Testis (tissue), 3 donors: ENCODE measurements around the gene BMPR1B. TPM values are rescaled to one million over a fixed set of nuclear protein-coding genes. Genes with fewer than 3 reads are reported as not detected.

ENCODE experiments used
- DNase-seq: peaks from one replicate; pipeline ENCODE4 v3.0.0-alpha.2; 2019
- H3K27ac ChIP-seq, 2 donors: fragments of 200-600 bp; sonication (generic); one replicate each; pipeline ENCODE4 v1.5.1; 2019
- H3K27me3 ChIP-seq: fragments of 200-600 bp; sonication (generic); one replicate; pipeline ENCODE4 v1.5.1; 2019
- H3K36me3 ChIP-seq: fragments of 200-600 bp; sonication (generic); one replicate; pipeline ENCODE4 v1.5.1; 2017; ENCODE audit warnings: low read depth; ENCODE audit errors: missing control alignments
- H3K4me1 ChIP-seq: fragments of 200-600 bp; sonication (generic); one replicate; pipeline ENCODE4 v1.5.1; 2019
- H3K4me3 ChIP-seq, 2 donors: fragments of 200-600 bp; sonication (generic); one replicate each; pipeline ENCODE4 v1.5.1; 2017 to 2019
- H3K9me3 ChIP-seq: fragments of 200-600 bp; sonication (generic); one replicate; pipeline ENCODE4 v1.5.1; 2017
- POLR2A ChIP-seq: fragments of 450-650 bp; IDR thresholded peaks from one replicate; pipeline ENCODE4 v1.6.1; 2017; ENCODE audit warnings: antibody characterized with exemption, mild to moderate bottlenecking, moderate library complexity
- WGBS, 2 donors: methylation state at CpG; one replicate each; pipeline ENCODE4 v1.1.5; 2018; 5-methylcytosine and 5-hydroxymethylcytosine counted together
- intact Hi-C: fragments of 100-400 bp; cut with DNase I; formaldehyde crosslinking; loops from one replicate; pipeline ENCODE4 v1.15.1; 2023; ENCODE audit warnings: low total_unique reads
- polyA plus RNA-seq: library from polyadenylated mRNA; stranded (reverse); fragments of 350-450 nt; fragmentation: Illumina TruSeq; extraction: RNeasy Lipid Tissue Mini Kit (QIAGEN cat#74804); gene quantifications from one replicate; pipeline ENCODE4 v1.2.3, GENCODE V29; 2014; ENCODE audit warnings: low read depth, low replicate concordance; ENCODE audit not compliant: insufficient read depth
- total RNA-seq, 2 donors: library from RNA; depleted of rRNA; stranded (reverse); fragments of >200 nt; gene quantifications; one replicate each; pipeline ENCODE4 v1.2.3, GENCODE V29; 2016
- TF ChIP-seq, protein P1 (sequence below), 3 experiments: fragments of 450-650 bp in 2 of 3; fragments of 200-600 bp in 1 of 3; sonication (generic) in 1 of 3; IDR thresholded peaks; one replicate each; pipeline ENCODE4 v1.5.1; 2016 to 2019; ENCODE audit warnings: antibody characterized with exemption in 3 of 3, mild to moderate bottlenecking in 2 of 3, moderate library complexity in 1 of 3

Gene BMPR1B
- total and polyA plus RNA-seq, 3 donors from 2014 or later, result 7.5 to 13.0 (median 9.1) TPM

DNA sequence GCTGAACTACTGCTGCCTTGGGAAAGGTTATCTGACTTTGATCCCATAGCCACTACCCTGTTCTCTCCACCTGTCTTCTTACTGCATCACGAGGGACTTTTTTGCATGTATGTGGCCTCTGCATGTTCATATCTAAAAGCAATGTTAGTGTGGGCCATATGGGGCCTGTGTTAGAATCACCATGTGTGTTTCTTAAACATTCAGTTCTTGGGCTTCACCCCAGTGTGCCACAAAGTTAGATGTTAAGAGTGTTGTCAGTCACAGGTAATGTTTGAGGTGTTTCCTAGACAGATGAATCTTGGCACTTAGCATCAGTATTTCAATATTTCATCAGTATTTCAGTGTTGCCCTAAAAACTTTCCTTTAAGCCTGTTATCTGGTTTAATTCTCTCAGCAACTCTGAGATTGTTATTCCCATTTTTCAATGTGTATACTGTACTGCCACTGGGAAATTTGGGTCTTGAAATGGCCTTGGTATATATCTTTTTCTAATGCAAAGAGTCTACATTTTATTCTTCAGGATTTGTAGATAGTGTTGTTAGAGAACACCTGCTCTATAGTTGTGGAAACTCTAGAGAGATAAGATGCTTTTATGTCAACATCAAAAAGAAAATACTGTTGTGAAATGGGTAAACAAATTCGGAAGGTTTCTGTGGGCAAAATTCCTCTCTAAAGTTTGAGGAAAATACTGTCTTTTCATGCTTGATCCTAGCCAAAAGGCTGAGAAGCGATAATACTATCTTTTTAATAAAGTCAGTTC is 259.7 kb downstream of the BMPR1B start:
- 72 to 79% methylated on average over 3 of the region's 3 CpGs for WGBS, 2 donors
- H3K27me3 ChIP-seq, result no peaks in the 10 kb centered on the region
- H3K4me3 ChIP-seq, result no peak overlapping the region
- no peak for TF ChIP-seq POLR2A
- TF ChIP-seq, protein P1, sequence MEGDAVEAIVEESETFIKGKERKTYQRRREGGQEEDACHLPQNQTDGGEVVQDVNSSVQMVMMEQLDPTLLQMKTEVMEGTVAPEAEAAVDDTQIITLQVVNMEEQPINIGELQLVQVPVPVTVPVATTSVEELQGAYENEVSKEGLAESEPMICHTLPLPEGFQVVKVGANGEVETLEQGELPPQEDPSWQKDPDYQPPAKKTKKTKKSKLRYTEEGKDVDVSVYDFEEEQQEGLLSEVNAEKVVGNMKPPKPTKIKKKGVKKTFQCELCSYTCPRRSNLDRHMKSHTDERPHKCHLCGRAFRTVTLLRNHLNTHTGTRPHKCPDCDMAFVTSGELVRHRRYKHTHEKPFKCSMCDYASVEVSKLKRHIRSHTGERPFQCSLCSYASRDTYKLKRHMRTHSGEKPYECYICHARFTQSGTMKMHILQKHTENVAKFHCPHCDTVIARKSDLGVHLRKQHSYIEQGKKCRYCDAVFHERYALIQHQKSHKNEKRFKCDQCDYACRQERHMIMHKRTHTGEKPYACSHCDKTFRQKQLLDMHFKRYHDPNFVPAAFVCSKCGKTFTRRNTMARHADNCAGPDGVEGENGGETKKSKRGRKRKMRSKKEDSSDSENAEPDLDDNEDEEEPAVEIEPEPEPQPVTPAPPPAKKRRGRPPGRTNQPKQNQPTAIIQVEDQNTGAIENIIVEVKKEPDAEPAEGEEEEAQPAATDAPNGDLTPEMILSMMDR (IDR thresholded peaks at IDR 0.05), result no peak
- H3K27ac ChIP-seq, result no peak overlapping the region
- intact Hi-C loops, result no loop called here
- H3K4me1 ChIP-seq, result no peaks in the 10 kb centered on the region
- H3K36me3 ChIP-seq, result no peaks in the 10 kb centered on the region
- no peaks in the 10 kb centered on the region for H3K9me3 ChIP-seq
- DNase-seq, result no peak

DNA sequence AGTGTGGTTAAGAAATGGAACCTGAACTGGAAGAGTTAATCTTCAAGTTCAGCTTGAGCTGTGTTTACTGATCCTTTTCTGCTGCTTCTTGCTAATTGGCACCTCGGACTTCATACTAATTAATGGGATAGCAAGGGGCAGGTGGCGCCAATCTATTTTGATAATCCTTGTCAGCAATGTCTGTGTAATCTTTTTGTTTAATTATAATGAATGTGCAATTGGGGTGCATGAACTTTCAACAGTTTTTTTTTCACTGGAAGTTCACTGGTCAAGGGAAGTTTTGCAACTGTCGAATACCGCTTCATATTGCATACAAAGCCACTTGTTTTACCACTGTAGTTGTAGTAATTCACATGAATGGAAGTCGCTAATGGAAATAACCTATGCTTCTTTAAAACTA is 261.0 kb downstream of the BMPR1B start:
- Histone ChIP-seq H3K27me3 (no peaks in the 10 kb centered on the region), H3K4me1 (no peaks in the 10 kb centered on the region), H3K9me3 (no peaks in the 10 kb centered on the region), H3K4me3 (no peak overlapping the region), H3K36me3 (no peaks in the 10 kb centered on the region), H3K27ac (no peak overlapping the region)
- DNase-seq, result no peak
- no peak for TF ChIP-seq POLR2A
- TF ChIP-seq, protein P1 (IDR thresholded peaks at IDR 0.05), result no peak
- WGBS, 2 donors, result 50 to 64% methylated on average over 5 of the region's 5 CpGs
- intact Hi-C loops, result no loop called here

DNA sequence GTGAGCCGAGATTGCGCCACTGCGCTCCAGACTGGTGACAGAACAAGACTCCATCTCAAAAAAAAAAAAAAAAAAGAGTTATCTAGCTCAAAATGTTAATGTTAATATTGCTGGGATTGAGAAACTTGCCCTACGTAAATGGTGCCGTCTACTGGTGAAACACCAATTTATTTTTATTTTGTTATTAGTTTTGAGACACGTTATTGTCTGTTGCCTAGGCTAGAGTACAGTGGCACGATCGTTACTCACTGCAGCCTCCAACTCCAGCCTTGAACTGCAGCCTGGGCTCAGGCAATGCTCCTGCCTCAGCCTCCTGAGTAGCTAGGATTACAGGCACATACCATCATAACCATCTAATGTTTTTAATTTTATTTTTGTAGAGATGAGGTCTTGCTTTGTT is 262.8 kb downstream of the BMPR1B start:
- 87 to 95% methylated on average over 8 of the region's 8 CpGs for WGBS, 2 donors
- no peaks in the 10 kb centered on the region for H3K9me3 ChIP-seq
- H3K4me1 ChIP-seq, result no peaks in the 10 kb centered on the region
- intact Hi-C loops, result no loop called here
- TF ChIP-seq, protein P1 (IDR thresholded peaks at IDR 0.05), result no peak
- no peak for TF ChIP-seq POLR2A
- H3K27me3 ChIP-seq, result no peaks in the 10 kb centered on the region
- no peaks in the 10 kb centered on the region for H3K36me3 ChIP-seq
- H3K4me3 ChIP-seq, result no peak overlapping the region
- DNase-seq, result no peak
- no peak overlapping the region for H3K27ac ChIP-seq

DNA sequence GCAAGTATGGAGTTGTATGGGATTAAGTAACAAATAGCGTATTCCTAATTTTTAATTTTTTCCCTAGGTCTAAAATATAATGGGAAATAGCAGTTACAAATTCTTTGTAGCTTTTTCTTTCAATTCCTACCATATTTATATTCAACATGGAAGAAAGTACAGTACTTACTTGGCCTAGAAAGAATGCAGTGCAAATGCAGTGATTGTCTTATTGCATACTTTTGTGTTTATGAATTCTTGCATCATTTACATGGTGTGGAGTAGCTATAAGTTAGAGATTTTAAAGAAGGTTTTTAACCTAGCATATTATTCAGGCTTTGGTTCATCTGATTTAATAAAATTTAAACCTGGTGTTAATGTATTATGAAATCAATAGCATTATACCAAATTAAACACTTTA is 263.3 kb downstream of the BMPR1B start:
- H3K27me3 ChIP-seq, result no peaks in the 10 kb centered on the region
- no peaks in the 10 kb centered on the region for H3K4me1 ChIP-seq
- no peak overlapping the region for H3K4me3 ChIP-seq
- WGBS, 2 donors, result 92 to 100% methylated on average over 1 of the region's 1 CpG
- intact Hi-C loops, result no loop called here
- DNase-seq, result no peak
- TF ChIP-seq, protein P1 (IDR thresholded peaks at IDR 0.05), result no peak
- TF ChIP-seq POLR2A, result no peak
- H3K9me3 ChIP-seq, result no peaks in the 10 kb centered on the region
- H3K27ac ChIP-seq, result no peak overlapping the region
- no peaks in the 10 kb centered on the region for H3K36me3 ChIP-seq

DNA sequence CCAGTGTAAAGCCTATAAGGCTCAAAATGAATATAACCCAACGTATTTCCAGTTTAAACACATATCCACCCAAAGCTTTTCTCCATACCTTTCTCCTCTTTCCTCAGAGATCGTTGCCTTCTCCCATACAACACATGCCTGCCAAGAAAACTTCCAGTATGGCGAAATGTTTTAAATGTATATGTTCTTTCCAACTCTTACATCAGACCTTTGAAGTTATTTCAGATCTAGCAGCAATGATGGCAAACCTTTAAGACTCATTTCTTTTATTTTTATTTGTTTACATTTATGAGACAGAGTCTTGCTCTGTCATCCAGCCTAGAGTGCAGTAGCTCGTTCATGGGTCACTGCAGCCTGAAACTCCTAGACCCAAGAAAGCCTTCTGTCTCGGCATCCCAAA is 265.4 kb downstream of the BMPR1B start:
- Histone ChIP-seq H3K4me3 (no peak overlapping the region), H3K27ac (no peak overlapping the region), H3K4me1 (no peaks in the 10 kb centered on the region), H3K36me3 (no peaks in the 10 kb centered on the region), H3K27me3 (no peaks in the 10 kb centered on the region), H3K9me3 (no peaks in the 10 kb centered on the region)
- WGBS, 2 donors, result 90 to 94% methylated on average over 5 of the region's 5 CpGs
- intact Hi-C loops, result no loop called here
- no peak for DNase-seq
- no peak for TF ChIP-seq POLR2A
- TF ChIP-seq, protein P1 (IDR thresholded peaks at IDR 0.05), result no peak
